Stimulated activated naive CD8-positive, alpha-beta T cell treated with anti-CD3 and anti-CD28 coated beads, Interleukin-15, Interleukin-2, amounts not matched to agents 100 ng/mL and 50 ng/mL, for 24 hours (primary cell): ENCODE measurements around the gene TFAP2C.

Experiments
- H3K27ac Mint-ChIP-seq: one replicate; pipeline ENCODE4 v1.8.0; 2021; ENCODE audit warnings: mild to moderate bottlenecking, mixed read lengths
- H3K27me3 Mint-ChIP-seq: one replicate; pipeline ENCODE4 v1.8.0; 2021; ENCODE audit warnings: mixed read lengths
- H3K36me3 Mint-ChIP-seq: one replicate; pipeline ENCODE4 v1.8.0; 2021; ENCODE audit warnings: low read depth, mixed read lengths
- H3K4me1 Mint-ChIP-seq: one replicate; pipeline ENCODE4 v1.8.0; 2021; ENCODE audit warnings: low read depth, mixed read lengths
- H3K4me3 Mint-ChIP-seq: one replicate; pipeline ENCODE4 v1.8.0; 2021; ENCODE audit warnings: mild to moderate bottlenecking, mixed read lengths
- H3K9me3 Mint-ChIP-seq: one replicate; pipeline ENCODE4 v1.8.0; 2021; ENCODE audit warnings: mixed read lengths

The TFAP2C gene

DNA sequence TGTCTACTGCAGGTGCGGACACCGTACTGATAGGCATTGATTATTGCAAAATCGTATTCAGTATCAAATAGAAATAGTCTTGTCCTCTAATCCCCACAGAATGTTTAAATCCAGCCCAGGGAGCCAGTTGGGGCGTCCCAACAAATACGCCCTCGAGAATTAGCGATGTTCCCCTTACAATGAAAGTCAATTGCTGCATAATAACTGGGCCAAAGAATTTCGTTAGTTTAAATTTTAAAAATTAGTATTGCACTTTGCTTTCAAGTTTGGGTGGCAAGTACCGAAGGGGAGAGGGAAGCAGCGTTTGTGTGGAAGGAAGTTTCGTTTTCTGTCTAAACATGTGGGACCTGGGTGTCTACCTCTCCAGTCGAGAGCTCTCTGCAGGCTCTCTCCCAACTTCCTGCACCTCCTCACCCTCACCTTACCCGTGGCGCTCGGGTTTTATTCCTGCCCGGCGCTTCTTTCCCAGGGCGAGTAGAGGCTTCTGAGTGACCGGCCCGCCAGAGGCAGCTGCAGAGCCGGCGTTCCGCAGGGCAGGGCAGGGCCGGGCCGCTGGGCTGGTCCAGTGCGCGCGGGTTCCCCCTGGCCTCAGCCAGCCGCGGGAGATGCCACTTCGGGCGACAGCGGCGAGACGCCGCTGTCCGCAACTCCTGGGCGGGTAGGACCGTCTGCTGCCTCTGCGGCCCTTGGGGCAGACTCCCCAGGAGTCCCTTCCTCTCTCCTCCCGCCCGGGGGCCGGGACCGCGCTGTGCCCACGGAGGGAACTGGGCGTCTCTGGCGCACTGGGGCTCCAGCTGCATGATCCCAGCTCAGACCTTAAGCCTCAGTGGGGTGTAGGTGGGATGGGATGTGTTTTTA, 862 bp upstream of the TFAP2C start:
- no peak overlapping the region for H3K27ac Mint-ChIP-seq
- no peaks in the 10 kb centered on the region for H3K36me3 Mint-ChIP-seq
- H3K9me3 Mint-ChIP-seq, result no peaks in the 10 kb centered on the region
- H3K4me3 Mint-ChIP-seq, result peak overlapping the region; percentile 59
- peaks cover 10% of the 10 kb centered on the region for H3K4me1 Mint-ChIP-seq
- H3K27me3 Mint-ChIP-seq, result peaks cover 66% of the 10 kb centered on the region

DNA sequence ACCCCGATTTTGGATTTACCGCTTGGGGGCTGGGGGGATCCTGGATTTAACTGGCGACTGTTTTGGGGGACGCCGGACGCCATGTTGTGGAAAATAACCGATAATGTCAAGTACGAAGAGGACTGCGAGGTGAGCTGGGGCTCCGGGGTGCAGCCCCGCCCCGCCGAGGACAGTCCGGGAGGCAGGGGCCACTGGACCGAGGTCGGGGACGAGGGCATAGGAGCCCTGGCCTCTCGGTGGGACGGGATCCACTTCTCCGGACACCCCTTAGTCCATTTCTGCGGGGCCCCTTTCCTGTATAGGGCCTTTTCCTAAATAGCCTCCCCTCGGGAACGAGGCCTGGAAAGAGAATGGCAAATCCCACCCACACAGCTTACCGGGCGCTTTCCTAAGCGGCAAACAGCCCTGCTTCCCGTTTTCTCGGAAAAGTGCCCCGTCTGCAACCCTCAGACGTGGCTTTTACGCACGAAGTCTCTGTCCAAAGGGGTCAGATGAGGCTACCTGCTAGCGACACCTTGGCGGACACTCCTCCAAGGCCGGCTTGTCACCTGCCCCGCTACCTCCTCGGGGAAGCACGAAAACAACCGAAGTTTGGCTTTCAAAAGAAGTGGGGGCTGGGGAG, 469 bp downstream of the TFAP2C start:
- Mint-ChIP-seq H3K36me3 (no peaks in the 10 kb centered on the region), H3K9me3 (no peaks in the 10 kb centered on the region), H3K4me1 (peaks cover 10% of the 10 kb centered on the region), H3K27me3 (peaks cover 71% of the 10 kb centered on the region), H3K4me3 (no peak overlapping the region), H3K27ac (no peak overlapping the region)

DNA sequence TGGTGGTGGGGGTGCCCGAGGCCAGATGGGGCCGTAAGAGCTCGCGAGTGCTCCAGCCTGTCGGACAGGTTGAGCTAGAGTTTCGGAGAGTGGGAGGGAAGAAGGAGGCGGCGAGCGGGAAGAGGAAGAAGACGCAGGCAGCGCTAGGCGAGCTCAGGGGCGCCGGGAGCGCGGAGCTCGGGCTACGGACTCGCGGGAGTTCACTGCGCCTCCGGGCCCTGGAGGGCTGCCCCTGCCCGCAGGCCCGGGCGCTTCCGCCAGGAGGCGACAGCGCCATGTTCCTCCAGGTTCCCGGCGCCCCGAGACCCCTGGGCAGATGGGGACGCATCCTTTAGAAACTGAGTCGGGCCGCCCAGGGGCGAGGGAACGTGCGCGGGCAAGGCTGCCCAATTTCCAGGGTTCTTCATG, 984 bp downstream of the TFAP2C start:
- H3K4me1 Mint-ChIP-seq, result peaks cover 10% of the 10 kb centered on the region
- H3K27me3 Mint-ChIP-seq, result peaks cover 68% of the 10 kb centered on the region
- no peaks in the 10 kb centered on the region for H3K9me3 Mint-ChIP-seq
- no peak overlapping the region for H3K4me3 Mint-ChIP-seq
- H3K36me3 Mint-ChIP-seq, result no peaks in the 10 kb centered on the region
- H3K27ac Mint-ChIP-seq, result no peak overlapping the region

DNA sequence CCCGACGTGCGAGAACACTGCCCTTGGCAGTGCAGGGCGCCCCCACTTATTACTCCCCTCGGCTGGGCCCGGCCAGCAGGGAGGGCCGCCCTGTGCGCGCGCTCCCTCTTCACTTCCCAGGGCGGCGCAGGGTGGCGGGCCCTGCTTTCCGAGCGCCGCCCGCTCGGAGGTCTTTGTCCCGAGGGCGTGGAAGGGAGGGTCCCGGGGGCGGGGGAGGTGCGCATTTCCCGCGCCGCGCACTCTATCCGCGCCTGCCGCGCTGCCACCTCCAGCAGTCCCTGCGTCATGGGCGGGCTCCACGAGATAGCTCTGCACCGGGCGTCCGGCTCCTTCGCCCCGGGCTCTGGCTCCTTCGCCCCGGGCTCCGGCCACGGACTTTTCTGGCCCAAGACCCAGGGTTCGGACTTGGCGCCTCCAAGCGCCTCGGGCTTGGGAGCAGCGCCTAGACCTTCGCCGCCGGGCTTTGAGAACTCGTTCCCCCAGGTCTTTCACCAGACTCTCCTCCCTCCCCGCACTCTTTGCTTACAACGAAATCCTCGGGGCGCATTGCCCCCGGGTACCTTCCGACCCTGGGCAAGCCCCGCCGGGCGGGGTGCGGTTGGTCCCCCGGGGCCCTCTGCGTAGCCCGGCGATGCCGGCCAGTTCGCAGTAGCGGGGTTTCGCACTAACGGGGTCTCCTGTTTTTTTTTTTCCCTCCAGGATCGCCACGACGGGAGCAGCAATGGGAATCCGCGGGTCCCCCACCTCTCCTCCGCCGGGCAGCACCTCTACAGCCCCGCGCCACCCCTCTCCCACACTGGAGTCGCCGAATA, 1.6 kb downstream of the TFAP2C start:
- peaks cover 10% of the 10 kb centered on the region for H3K4me1 Mint-ChIP-seq

DNA sequence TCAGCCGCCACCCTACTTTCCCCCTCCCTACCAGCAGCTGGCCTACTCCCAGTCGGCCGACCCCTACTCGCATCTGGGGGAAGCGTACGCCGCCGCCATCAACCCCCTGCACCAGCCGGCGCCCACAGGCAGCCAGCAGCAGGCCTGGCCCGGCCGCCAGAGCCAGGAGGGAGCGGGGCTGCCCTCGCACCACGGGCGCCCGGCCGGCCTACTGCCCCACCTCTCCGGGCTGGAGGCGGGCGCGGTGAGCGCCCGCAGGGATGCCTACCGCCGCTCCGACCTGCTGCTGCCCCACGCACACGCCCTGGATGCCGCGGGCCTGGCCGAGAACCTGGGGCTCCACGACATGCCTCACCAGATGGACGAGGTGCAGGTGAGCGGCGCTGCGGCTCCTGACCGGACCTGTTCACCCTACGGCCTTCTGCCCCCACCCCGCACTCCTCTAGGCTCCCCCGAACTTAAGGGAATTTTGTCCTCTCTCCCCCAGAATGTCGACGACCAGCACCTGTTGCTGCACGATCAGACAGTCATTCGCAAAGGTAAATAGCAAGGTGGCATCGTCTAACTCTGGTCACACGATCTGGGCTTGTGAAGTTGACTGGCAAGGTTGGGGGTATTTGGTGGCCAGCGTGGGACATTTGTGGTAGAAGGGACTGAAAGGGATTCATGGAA, 2.3 kb downstream of the TFAP2C start:
- Mint-ChIP-seq H3K27ac (no peak overlapping the region), H3K27me3 (peaks cover 67% of the 10 kb centered on the region), H3K4me1 (peaks cover 10% of the 10 kb centered on the region), H3K36me3 (no peaks in the 10 kb centered on the region), H3K9me3 (no peaks in the 10 kb centered on the region), H3K4me3 (no peak overlapping the region)

More for the DNA sequence above, 1.6 kb downstream of the TFAP2C start:
- Mint-ChIP-seq H3K36me3 (no peaks in the 10 kb centered on the region), H3K27ac (no peak overlapping the region), H3K9me3 (no peaks in the 10 kb centered on the region), H3K27me3 (peaks cover 71% of the 10 kb centered on the region), H3K4me3 (no peak overlapping the region)

DNA sequence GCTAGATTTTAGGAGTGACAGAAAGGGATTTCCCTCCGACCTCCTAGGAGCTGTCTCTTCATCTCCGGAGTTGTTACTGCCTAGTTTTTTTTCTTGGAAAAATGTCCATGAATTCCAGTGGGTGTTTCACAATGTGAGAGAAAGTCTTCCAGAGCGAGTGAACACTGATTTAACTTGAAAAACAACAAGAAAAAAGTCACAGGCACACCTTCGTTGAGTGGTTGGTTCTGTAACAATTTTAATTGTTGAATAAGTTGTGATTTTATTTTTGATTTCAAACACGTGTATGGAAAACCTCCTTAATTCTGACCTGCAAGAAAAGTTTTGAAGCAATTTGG, 2.9 kb downstream of the TFAP2C start:
- Mint-ChIP-seq H3K27ac (no peak overlapping the region), H3K4me3 (no peak overlapping the region), H3K36me3 (no peaks in the 10 kb centered on the region), H3K9me3 (no peaks in the 10 kb centered on the region), H3K4me1 (peaks cover 10% of the 10 kb centered on the region), H3K27me3 (peaks cover 62% of the 10 kb centered on the region)

DNA sequence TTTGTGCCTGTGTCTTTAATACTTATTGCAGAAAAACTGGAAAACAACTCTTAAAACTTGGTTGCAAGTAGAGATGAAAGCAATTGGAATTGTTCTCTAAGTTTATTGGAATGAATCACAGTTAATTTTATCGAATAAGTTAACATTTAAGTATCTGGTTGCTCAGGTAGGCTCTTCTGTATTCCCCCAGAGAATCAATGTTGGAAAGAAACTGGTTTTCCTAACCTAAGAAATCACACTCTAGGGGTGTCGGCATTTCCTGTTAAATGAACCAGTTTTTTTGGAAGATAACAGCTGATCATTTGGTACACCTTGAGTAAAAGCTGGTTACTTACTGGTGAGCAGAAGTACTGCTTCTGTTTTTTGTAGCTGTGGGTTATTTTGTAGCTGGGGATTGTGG, 5.2 kb downstream of the TFAP2C start:
- Mint-ChIP-seq H3K4me1 (no peaks in the 10 kb centered on the region), H3K27me3 (peaks cover 49% of the 10 kb centered on the region), H3K4me3 (no peak overlapping the region), H3K27ac (no peak overlapping the region), H3K9me3 (no peaks in the 10 kb centered on the region), H3K36me3 (no peaks in the 10 kb centered on the region)

DNA sequence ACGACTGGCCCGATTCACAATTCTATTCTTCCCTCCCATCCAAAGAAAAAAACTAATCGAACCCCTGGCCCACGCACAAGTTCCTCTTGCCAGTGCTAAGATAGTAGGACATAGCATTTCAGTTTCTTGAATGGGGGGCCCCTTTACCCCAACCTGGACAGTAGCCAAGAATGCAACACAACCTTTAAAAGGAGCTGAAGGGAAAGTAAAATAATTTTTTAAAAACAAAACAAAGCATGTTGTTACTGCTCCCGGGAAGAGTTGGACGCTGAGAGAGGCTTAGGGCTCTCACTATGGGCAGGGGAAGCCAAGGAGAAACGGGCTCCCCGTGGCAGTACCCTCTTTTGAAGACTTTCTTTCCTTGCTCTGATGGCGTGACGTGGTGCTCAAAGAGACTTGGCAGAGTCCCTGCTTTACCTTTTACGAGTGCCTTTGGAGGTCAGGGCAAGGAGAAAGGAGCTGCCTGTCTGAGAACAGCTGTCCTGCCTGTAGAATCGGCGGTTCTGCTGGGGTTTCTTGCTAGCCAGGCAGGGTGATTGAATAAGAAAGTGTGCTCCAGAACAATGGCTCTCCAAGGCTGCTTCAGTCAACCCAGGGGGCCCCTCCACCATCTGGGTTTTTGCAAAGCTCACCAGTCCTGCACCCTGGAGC, 5.8 kb downstream of the TFAP2C start:
- Mint-ChIP-seq H3K27me3 (peaks cover 47% of the 10 kb centered on the region), H3K27ac (no peak overlapping the region)

DNA sequence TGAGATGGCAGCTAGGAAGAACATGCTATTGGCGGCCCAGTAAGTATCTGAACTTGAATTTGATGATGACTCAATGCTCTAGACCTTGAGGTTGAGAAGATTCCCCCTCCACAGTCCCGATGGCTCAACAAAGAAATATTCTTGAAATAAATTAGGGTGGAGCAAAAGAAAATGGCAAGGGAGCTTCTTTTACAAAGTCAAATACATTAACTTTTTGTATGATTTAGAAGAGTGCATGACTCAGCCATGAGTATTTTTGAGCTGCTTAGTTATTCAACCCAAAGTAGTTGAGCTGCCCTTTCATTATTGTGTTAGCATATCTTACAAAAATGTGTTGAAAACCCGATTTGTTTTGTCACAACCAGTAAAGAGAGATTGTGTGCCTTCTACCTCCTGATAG, 7.6 kb downstream of the TFAP2C start:
- Mint-ChIP-seq H3K36me3 (no peaks in the 10 kb centered on the region), H3K27ac (no peak overlapping the region), H3K4me3 (no peak overlapping the region), H3K9me3 (no peaks in the 10 kb centered on the region), H3K27me3 (peaks cover 43% of the 10 kb centered on the region), H3K4me1 (no peaks in the 10 kb centered on the region)

More for the DNA sequence above, 5.8 kb downstream of the TFAP2C start:
- Mint-ChIP-seq H3K36me3 (no peaks in the 10 kb centered on the region), H3K4me1 (no peaks in the 10 kb centered on the region), H3K4me3 (no peak overlapping the region), H3K9me3 (no peaks in the 10 kb centered on the region)

DNA sequence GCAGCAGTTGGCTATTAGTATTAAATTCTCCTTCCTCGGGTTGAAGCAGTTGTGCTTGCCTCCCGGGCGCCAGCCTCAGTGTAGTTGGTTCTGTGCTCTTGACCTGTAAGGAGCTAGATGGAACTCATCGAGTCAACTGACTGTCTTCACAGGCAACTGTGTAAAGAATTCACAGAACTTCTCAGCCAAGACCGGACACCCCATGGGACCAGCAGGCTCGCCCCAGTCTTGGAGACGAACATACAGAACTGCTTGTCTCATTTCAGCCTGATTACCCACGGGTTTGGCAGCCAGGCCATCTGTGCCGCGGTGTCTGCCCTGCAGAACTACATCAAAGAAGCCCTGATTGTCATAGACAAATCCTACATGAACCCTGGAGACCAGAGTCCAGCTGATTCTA, 8.5 kb downstream of the TFAP2C start:
- no peak overlapping the region for H3K27ac Mint-ChIP-seq
- no peaks in the 10 kb centered on the region for H3K4me1 Mint-ChIP-seq
- H3K4me3 Mint-ChIP-seq, result no peak overlapping the region
- H3K9me3 Mint-ChIP-seq, result no peaks in the 10 kb centered on the region
- peaks cover 42% of the 10 kb centered on the region for H3K27me3 Mint-ChIP-seq
- H3K36me3 Mint-ChIP-seq, result no peaks in the 10 kb centered on the region

DNA sequence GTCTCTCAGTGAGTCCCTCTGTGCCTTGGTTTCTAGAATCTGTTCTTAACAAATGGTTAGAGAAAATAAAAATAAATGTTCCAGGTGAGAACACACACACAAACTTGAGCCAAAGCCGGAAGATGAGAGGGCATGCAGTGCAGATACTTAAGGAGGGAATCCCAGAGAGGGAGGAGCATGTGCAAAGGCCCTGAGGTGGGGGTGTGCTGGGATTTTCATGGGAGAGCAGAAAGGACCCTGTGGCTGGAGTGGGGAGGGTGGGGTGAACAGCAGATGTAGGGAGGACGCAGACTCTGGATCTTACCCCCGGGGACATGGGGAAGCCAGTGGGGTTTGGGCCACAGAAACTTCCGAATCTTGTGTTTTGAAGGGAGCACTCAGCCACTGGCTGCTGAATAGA, 17.5 kb downstream of the TFAP2C start:
- Mint-ChIP-seq H3K36me3 (no peaks in the 10 kb centered on the region), H3K4me1 (no peaks in the 10 kb centered on the region), H3K27me3 (peaks cover 16% of the 10 kb centered on the region), H3K4me3 (no peak overlapping the region), H3K27ac (no peak overlapping the region), H3K9me3 (no peaks in the 10 kb centered on the region)

DNA sequence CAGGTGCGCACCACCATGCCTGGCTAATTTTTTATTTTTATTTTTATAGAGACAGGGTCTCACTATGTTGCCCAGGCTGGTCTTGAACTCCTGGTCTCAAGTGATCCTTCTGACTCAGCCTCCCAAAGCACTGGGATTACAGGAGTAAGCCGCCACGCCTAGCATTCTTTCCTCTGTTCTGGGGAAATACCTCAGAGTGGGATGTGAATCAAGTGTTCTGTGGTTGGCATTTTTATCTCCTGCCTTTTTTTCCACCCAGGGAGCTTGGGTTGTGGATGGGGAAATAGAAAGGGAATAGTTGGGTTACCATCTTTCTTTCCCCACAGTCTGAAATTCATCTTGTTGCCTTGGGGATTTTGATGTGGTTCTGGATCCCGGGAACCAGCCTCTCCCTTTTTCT, 24.1 kb downstream of the TFAP2C start:
- Mint-ChIP-seq H3K27ac (no peak overlapping the region), H3K27me3 (no peaks in the 10 kb centered on the region), H3K9me3 (no peaks in the 10 kb centered on the region), H3K4me3 (no peak overlapping the region), H3K36me3 (no peaks in the 10 kb centered on the region), H3K4me1 (no peaks in the 10 kb centered on the region)

DNA sequence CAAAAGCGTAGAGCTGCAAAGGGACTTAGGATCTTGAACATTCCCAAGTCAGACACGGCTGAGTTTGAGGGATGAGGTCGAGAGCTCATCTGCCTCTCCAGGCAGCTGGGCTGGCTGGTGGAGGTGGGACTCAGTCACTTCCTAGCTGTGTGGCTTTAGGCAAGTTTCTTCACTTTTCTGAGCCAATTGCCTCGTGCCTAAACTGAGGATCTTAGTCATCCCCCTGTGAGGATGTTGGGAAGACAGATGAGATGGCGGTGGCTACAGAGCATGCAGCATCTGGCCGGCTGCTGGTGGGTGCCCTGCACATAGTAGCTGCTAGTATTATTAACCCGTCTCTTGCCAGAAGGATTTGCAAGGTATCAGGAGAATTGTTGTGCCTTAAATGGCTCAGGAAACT, 27.5 kb downstream of the TFAP2C start:
- H3K4me1 Mint-ChIP-seq, result no peaks in the 10 kb centered on the region
- H3K9me3 Mint-ChIP-seq, result no peaks in the 10 kb centered on the region
- peaks cover 4% of the 10 kb centered on the region for H3K27me3 Mint-ChIP-seq
- no peak overlapping the region for H3K27ac Mint-ChIP-seq
- H3K36me3 Mint-ChIP-seq, result no peaks in the 10 kb centered on the region
- no peak overlapping the region for H3K4me3 Mint-ChIP-seq

DNA sequence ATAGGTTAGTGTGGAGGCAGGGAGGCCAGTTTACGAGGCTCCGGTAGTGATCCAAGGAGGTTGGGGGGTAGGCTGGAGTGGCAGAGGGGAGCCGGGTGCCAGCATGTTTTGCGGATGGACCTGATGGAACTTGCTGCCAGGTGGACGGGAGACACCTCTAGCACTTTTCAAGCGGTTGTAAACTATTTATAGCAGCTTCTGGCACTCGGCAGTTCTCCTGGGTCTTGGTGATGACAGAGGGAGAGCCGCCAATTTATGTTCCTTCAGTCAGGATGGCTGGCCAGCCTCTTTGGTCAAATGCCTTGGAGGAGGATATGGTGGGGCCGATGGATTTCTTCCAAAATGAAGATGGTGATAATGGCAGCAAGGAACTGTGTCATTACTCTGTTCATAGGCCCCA, 28.8 kb downstream of the TFAP2C start:
- peaks cover 4% of the 10 kb centered on the region for H3K27me3 Mint-ChIP-seq
- no peaks in the 10 kb centered on the region for H3K36me3 Mint-ChIP-seq
- H3K4me1 Mint-ChIP-seq, result no peaks in the 10 kb centered on the region
- no peak overlapping the region for H3K27ac Mint-ChIP-seq
- H3K4me3 Mint-ChIP-seq, result no peak overlapping the region
- H3K9me3 Mint-ChIP-seq, result no peaks in the 10 kb centered on the region
